Upper lobe of left lung (tissue), 6 donors: ENCODE data around the gene CMIP. TPM values are rescaled to one million over a fixed set of nuclear protein-coding genes. Genes with fewer than 3 reads are reported as not detected.

Source experiments
- ATAC-seq, 2 donors: fragments of 200-7000 bp; cut with Tn5 transposase; one replicate each; pipeline ENCODE4 v1.9.1; 2022; ENCODE audit warnings: mild to moderate bottlenecking in 2 of 2, moderate library complexity in 2 of 2; ENCODE audit not compliant: low FRiP score in 2 of 2
- DNase-seq, 2 donors: peaks; one replicate each; pipeline ENCODE4 v3.0.0-alpha.2; 2019 to 2020
- H3K27ac ChIP-seq, 4 donors: fragments of 200-600 bp; sonication (generic); one replicate each; pipeline ENCODE4 v1.5.1; 2016 to 2019
- H3K27me3 ChIP-seq, 4 donors: fragments of 200-600 bp; sonication (generic); one replicate each; pipeline ENCODE4 v1.5.1; 2017 to 2019
- H3K36me3 ChIP-seq, 4 donors: fragments of 200-600 bp; sonication (generic); one replicate each; pipeline ENCODE4 v1.5.1; 2016 to 2019
- H3K4me1 ChIP-seq, 4 donors: fragments of 200-600 bp; sonication (generic); one replicate each; pipeline ENCODE4 v1.5.1; 2018 to 2019
- H3K4me3 ChIP-seq, 4 donors: fragments of 200-600 bp; sonication (generic); one replicate each; pipeline ENCODE4 v1.5.1; 2017 to 2019; ENCODE audit warnings: mild to moderate bottlenecking in 2 of 4, moderate library complexity in 1 of 4
- H3K9me3 ChIP-seq, 4 donors: fragments of 200-600 bp; sonication (generic); one replicate each; pipeline ENCODE4 v1.5.1; 2018 to 2019
- EP300 ChIP-seq, 4 donors: sonication (generic); formaldehyde crosslinking; IDR thresholded peaks; one replicate each; pipeline ENCODE4 v1.5.1; 2017; ENCODE audit warnings: antibody characterized with exemption in 4 of 4, control low read depth in 2 of 4
- POLR2A ChIP-seq, 4 donors: fragments of 450-650 bp; IDR thresholded peaks; one replicate each; pipeline ENCODE4 v1.5.1; 2016 to 2017; ENCODE audit warnings: antibody characterized with exemption in 4 of 4, mild to moderate bottlenecking in 2 of 4
- POLR2AphosphoS5 ChIP-seq, 2 donors: sonication (generic); formaldehyde crosslinking; IDR thresholded peaks; one replicate each; pipeline ENCODE4 v1.5.1; 2017; ENCODE audit warnings: antibody characterized with exemption in 2 of 2
- WGBS, 2 donors: methylation state at CpG; one replicate each; pipeline ENCODE4 v1.1.5; 2017 to 2018; 5-methylcytosine and 5-hydroxymethylcytosine counted together
- total RNA-seq, 6 donors: library from RNA; depleted of rRNA in 4 of 6; stranded (reverse); fragments of >200 nt in 4 of 6; gene quantifications; one replicate each; pipeline versions ENCODE4 v1.1.0 to v1.2.1, GENCODE V29; 2016 to 2021
- TF ChIP-seq, protein P1 (sequence below), 6 experiments: fragments of 450-650 bp in 4 of 6; fragments of 200-600 bp in 2 of 6; sonication (generic) in 2 of 6; IDR thresholded peaks; one replicate each; pipeline ENCODE4 v1.5.1; 2016 to 2019; ENCODE audit warnings: antibody characterized with exemption in 6 of 6
- donor health status: DM: no; HTN: no; CAD: no; lungs with moderate emphysema.
- donor health status: DM: no; HTN: yes; CAD: no; lungs with severe emphysema.

The CMIP gene
- total RNA-seq, 6 donors from 2014 or later: 48.3 to 109 (median 67.6) TPM

DNA sequence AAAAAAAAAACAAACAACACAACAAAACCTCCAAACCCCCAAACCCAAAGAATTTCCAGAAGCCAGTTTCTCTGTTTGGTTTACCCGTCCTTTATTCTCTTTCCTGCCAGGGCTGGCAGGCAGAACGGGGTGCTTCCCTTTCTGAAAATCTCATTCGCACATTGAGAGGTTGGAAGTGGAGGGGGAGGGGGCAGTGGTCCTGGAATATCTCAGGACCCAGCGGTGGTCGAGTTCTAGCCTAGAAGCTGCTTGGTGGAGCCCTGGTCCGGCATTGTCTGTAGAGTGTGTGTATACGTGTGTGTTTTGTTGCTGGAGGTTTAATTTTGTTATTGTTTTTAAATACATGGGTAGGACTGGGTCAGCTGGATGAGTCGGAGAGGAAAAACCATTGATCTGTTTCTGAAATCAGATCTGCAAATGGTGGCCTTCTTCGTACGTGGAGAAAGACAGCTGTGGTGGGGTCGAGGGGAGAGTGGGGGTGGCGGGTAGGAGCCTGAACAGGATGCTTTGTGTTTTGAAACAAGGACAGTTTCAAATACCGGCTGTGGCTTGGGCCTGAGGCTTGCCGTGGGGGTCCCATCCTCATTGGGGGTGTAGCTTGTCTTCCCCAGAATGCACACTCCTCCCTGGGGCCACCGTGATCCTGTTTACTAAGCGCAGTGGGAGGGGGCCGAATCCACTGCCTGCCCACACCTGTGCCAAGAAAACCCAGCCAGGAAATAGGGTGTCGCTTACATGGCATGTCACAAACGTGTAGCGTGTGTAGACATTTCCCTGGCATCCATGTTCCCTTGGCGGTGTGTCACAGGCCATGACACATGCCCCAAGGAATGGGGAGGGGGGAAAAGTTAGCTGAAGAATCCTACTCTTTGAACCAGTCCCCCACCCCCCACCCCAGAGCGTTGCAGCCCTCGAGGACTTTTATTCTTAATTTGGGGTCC lies 1.6 kb downstream of the CMIP start:
- 5 to 9% methylated on average over 21 to 23 of the region's 23 CpGs for WGBS, 2 donors
- ATAC-seq (no peak), DNase-seq (peak in 1 of 2 donors; percentile 59)
- H3K4me1 ChIP-seq: peaks cover 28 to 55% (median 39%) of the 10 kb centered on the region in 4 donors
- no peaks in the 10 kb centered on the region for H3K36me3 ChIP-seq
- H3K27me3 ChIP-seq: no peaks in the 10 kb centered on the region
- H3K27ac ChIP-seq: peak overlapping the region; percentile 86 to 97 (median 93)
- no peaks in the 10 kb centered on the region for H3K9me3 ChIP-seq
- peak overlapping the region; percentile 82 to 99 (median 92) for H3K4me3 ChIP-seq
- TF ChIP-seq, protein P1, sequence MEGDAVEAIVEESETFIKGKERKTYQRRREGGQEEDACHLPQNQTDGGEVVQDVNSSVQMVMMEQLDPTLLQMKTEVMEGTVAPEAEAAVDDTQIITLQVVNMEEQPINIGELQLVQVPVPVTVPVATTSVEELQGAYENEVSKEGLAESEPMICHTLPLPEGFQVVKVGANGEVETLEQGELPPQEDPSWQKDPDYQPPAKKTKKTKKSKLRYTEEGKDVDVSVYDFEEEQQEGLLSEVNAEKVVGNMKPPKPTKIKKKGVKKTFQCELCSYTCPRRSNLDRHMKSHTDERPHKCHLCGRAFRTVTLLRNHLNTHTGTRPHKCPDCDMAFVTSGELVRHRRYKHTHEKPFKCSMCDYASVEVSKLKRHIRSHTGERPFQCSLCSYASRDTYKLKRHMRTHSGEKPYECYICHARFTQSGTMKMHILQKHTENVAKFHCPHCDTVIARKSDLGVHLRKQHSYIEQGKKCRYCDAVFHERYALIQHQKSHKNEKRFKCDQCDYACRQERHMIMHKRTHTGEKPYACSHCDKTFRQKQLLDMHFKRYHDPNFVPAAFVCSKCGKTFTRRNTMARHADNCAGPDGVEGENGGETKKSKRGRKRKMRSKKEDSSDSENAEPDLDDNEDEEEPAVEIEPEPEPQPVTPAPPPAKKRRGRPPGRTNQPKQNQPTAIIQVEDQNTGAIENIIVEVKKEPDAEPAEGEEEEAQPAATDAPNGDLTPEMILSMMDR (IDR thresholded peaks at IDR 0.05): no peak
- TF ChIP-seq POLR2A (IDR thresholded peaks at IDR 0.05): peak in 1 of 4 donors; percentile 35
- TF ChIP-seq POLR2AphosphoS5 (IDR thresholded peaks at IDR 0.05): peak; percentile 58 to 79

DNA sequence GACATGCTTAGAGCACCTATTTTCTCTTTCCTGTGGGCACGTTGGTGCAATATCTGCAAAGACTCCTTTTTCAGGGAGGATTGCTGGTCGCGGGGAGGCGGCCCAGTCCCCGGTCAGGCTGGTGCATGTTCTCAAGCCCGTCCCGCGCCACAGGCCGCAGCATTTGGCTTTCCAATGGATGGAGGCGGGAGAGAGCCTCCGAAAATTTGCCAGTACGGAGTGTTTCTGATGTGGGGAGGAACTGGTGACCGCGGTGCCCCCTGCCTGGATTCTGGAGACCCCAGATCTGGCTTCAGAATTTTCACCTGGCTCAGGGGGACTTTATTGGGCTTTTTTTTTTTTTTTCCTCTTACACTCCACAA lies 2.3 kb downstream of the CMIP start:
- Histone ChIP-seq H3K36me3 (no peaks in the 10 kb centered on the region), H3K27me3 (no peaks in the 10 kb centered on the region), H3K27ac (peak overlapping the region; percentile 86 to 97 (median 93)), H3K4me3 (peak overlapping the region in 3 of 4 donors; percentile 82 to 95 (median 90)), H3K4me1 (peaks cover 34 to 62% (median 46%) of the 10 kb centered on the region in 4 donors), H3K9me3 (no peaks in the 10 kb centered on the region)
- no peak for DNase-seq
- no peak for ATAC-seq
- TF ChIP-seq EP300 (IDR thresholded peaks at IDR 0.05) (no peak), POLR2AphosphoS5 (IDR thresholded peaks at IDR 0.05) (no peak), POLR2A (IDR thresholded peaks at IDR 0.05) (no peak)
- TF ChIP-seq, protein P1 (IDR thresholded peaks at IDR 0.05): no peak
- 22 to 38% methylated on average over 12 to 14 of the region's 14 CpGs for WGBS, 2 donors

DNA sequence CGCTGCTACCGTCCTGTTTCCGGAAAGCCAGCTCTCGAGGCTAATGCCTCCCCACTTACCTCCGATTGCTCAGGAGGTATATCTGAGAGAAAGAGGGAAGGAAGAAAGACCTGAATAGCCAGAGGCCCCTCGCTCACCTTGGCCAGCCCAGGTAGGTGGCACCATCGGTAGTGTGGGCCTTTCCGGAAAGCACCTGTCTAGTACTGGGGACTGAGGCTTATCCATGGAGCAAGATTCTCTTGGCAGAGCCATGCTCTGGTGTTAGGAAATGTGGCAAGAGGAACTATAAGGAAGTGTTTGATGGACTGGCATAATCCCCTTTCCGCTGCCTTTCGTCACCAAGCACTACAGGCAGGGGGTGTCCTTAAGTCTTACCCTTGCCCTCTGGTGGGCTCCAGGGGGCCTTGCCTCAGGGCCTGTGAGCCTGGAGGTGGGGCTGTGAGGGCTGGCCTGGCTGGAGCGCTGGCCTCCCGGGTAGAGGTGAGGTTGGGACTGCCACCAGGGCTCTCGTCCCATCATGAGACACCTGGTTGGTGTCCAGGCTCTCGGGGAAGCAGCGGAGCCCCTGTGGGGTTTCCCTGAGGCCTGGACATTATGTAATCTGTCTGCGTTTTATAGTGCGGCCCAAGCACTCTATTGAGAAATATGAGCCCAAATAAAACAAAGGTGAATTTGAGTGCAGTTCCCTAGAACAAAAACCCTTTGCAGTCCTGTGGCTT lies 2.9 kb downstream of the CMIP start:
- H3K4me3 ChIP-seq: peak overlapping the region in 3 of 4 donors; percentile 82 to 95 (median 90)
- H3K4me1 ChIP-seq: peaks cover 41 to 68% (median 52%) of the 10 kb centered on the region in 4 donors
- TF ChIP-seq POLR2A (IDR thresholded peaks at IDR 0.05) (peak in 2 of 4 donors; percentile 32 to 33), EP300 (IDR thresholded peaks at IDR 0.05) (peak in 1 of 4 donors; percentile 12), POLR2AphosphoS5 (IDR thresholded peaks at IDR 0.05) (peak; percentile 31 to 50)
- TF ChIP-seq, protein P1 (IDR thresholded peaks at IDR 0.05): no peak
- no peaks in the 10 kb centered on the region for H3K36me3 ChIP-seq
- 29 to 35% methylated on average over 11 to 15 of the region's 17 CpGs for WGBS, 2 donors
- ATAC-seq (peak; percentile 12 to 34), DNase-seq (peak; percentile 78 to 81)
- no peaks in the 10 kb centered on the region for H3K9me3 ChIP-seq
- no peaks in the 10 kb centered on the region for H3K27me3 ChIP-seq
- peak overlapping the region; percentile 86 to 97 (median 93) for H3K27ac ChIP-seq

DNA sequence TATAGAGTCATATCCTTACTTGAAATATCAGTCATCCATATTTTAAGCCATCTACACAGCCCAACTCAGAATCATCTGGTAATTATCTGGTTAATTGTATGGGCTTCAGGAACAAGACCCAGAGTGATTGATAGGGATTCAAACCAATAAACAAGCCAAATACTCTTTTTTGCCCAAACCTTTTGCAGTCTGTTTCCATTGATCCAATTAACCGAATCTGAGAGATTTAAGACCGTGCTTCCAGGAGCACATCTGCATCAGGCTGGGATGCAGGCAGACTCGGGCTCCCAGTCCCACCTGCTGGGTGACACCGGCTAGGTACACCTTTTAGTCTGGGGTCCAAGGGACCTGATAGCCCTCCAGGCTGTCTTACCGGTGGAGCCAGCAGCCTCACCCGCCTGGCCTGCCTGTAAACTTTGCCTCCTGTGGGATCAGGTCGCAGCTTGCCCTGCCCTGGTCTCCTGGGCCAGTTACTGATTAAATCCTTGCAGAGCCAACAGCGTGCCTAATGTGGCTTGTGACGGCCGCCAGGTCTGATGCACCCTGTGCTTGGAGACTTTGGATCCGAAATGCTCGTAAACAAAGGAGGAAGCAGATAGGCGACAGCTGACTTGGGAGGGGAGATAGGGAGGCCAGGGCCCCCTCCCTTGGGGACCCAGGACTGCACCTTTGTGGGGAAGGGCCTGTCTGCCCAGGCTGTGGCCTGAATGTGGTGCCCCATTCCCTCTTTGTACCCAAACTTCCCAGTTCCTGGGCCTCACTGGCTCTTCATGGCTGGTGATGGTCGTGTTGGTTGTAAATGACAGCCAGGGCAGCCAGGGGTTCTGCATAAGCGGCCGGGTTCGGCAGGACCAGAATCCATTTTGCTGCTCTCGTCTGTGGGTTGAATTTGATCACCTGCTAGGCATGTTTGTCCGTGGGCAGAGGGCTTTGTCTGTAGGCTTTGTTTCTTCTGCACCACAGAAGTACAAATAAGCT lies 3.8 kb downstream of the CMIP start:
- no peak for TF ChIP-seq POLR2A (IDR thresholded peaks at IDR 0.05)
- no peak for TF ChIP-seq EP300 (IDR thresholded peaks at IDR 0.05)
- TF ChIP-seq, protein P1 (IDR thresholded peaks at IDR 0.05): no peak
- no peak for TF ChIP-seq POLR2AphosphoS5 (IDR thresholded peaks at IDR 0.05)
- H3K4me3 ChIP-seq: peak overlapping the region in 1 of 4 donors; percentile 95
- no peak for ATAC-seq
- peak overlapping the region; percentile 86 to 97 (median 93) for H3K27ac ChIP-seq
- H3K9me3 ChIP-seq: no peaks in the 10 kb centered on the region
- peaks cover 49 to 76% (median 59%) of the 10 kb centered on the region in 4 donors for H3K4me1 ChIP-seq
- DNase-seq: no peak
- H3K36me3 ChIP-seq: no peaks in the 10 kb centered on the region
- no peaks in the 10 kb centered on the region for H3K27me3 ChIP-seq
- 66 to 69% methylated on average over 11 to 18 of the region's 19 CpGs for WGBS, 2 donors
